ENCODE results near the gene MRFAP1.
"Not testable (repeated sequence)": the region's sequence is repeated elsewhere in the genome, so short reads cannot be mapped to it uniquely, and the experiment has no call there.

Gene MRFAP1

GRCh38 chr4:6621556-6621927 is 18.9 kb upstream of the MRFAP1 start:
- Histone ChIP-seq H3K36me3 (ENCODE audit: control insufficient read depth, insufficient read depth, low read length) (no peaks in the 10 kb centered on the region), H3K79me2 (ENCODE audit: control insufficient read depth, insufficient read depth, low read length) (no peaks in the 10 kb centered on the region), H3K4ac (ENCODE audit: low read depth, low read length) (no peak overlapping the region), H3K4me1 (ENCODE audit: control insufficient read depth, low read depth, low read length) (no peaks in the 10 kb centered on the region), H3K4me3 (ENCODE audit: low read length) (no peak overlapping the region), H2BK5ac (ENCODE audit: low read length) (no peak overlapping the region), H3K27me3 (ENCODE audit: insufficient read depth, low read length, poor library complexity) (no peaks in the 10 kb centered on the region), H3K27ac (ENCODE audit: low read depth, low read length) (no peak overlapping the region), H3K79me1 (ENCODE audit: low read length) (no peaks in the 10 kb centered on the region), H3K23ac (ENCODE audit: low read length) (no peak overlapping the region), H4K5ac (ENCODE audit: low read length) (no peak overlapping the region), H2BK15ac (replicated peaks; ENCODE audit: low read depth) (no peak overlapping the region), H4K8ac (ENCODE audit: low read depth, low read length) (no peak overlapping the region), H2BK120ac (ENCODE audit: low read depth, low read length) (no peak overlapping the region), H3K9ac (ENCODE audit: low read length) (no peak overlapping the region), H3K18ac (ENCODE audit: low read length) (no peak overlapping the region), H3K4me2 (ENCODE audit: low read length) (no peak overlapping the region), H2AK5ac (ENCODE audit: low read length) (no peak overlapping the region), H3K56ac (ENCODE audit: low read length) (no peak overlapping the region)
- no CpG with 5 or more reads among the region's 13 CpGs for WGBS (ENCODE audit: extremely low coverage, insufficient coverage, low lambda C conversion rate)
- no peak for DNase-seq

GRCh38 chr4:6622744-6623143 is 17.7 kb upstream of the MRFAP1 start:
- no peak overlapping the region for H2BK15ac ChIP-seq (replicated peaks; ENCODE audit: low read depth)
- no peaks in the 10 kb centered on the region for H3K4me1 ChIP-seq (ENCODE audit: control insufficient read depth, low read depth, low read length)
- WGBS (ENCODE audit: extremely low coverage, insufficient coverage, low lambda C conversion rate) = no CpG with 5 or more reads among the region's 2 CpGs

GRCh38 chr4:6625256-6625655 is 15.2 kb upstream of the MRFAP1 start:
- no peak overlapping the region for H3K56ac ChIP-seq (ENCODE audit: low read length)
- no peak overlapping the region for H3K4me3 ChIP-seq (ENCODE audit: low read length)
- H2AK5ac ChIP-seq (ENCODE audit: low read length) = no peak overlapping the region
- H3K4me1 ChIP-seq (ENCODE audit: control insufficient read depth, low read depth, low read length) = no peaks in the 10 kb centered on the region
- H3K23ac ChIP-seq (ENCODE audit: low read length) = no peak overlapping the region
- H3K27ac ChIP-seq (ENCODE audit: low read depth, low read length) = no peak overlapping the region
- no peak overlapping the region for H2BK15ac ChIP-seq (replicated peaks; ENCODE audit: low read depth)
- H3K79me2 ChIP-seq (ENCODE audit: control insufficient read depth, insufficient read depth, low read length) = no peaks in the 10 kb centered on the region
- no peak overlapping the region for H3K9ac ChIP-seq (ENCODE audit: low read length)
- no peaks in the 10 kb centered on the region for H3K79me1 ChIP-seq (ENCODE audit: low read length)
- DNase-seq = no peak
- WGBS (ENCODE audit: extremely low coverage, insufficient coverage, low lambda C conversion rate) = no CpG with 5 or more reads among the region's 9 CpGs
- H2BK120ac ChIP-seq (ENCODE audit: low read depth, low read length) = no peak overlapping the region
- H4K5ac ChIP-seq (ENCODE audit: low read length) = no peak overlapping the region
- no peak overlapping the region for H2BK5ac ChIP-seq (ENCODE audit: low read length)
- H4K8ac ChIP-seq (ENCODE audit: low read depth, low read length) = no peak overlapping the region
- no peaks in the 10 kb centered on the region for H3K27me3 ChIP-seq (ENCODE audit: insufficient read depth, low read length, poor library complexity)
- no peak overlapping the region for H3K4me2 ChIP-seq (ENCODE audit: low read length)
- no peak overlapping the region for H3K4ac ChIP-seq (ENCODE audit: low read depth, low read length)
- no peaks in the 10 kb centered on the region for H3K36me3 ChIP-seq (ENCODE audit: control insufficient read depth, insufficient read depth, low read length)
- no peak overlapping the region for H3K18ac ChIP-seq (ENCODE audit: low read length)

More at GRCh38 chr4:6622744-6623143, 17.7 kb upstream of the MRFAP1 start:
- Histone ChIP-seq H3K23ac (ENCODE audit: low read length) (no peak overlapping the region), H3K36me3 (ENCODE audit: control insufficient read depth, insufficient read depth, low read length) (no peaks in the 10 kb centered on the region), H3K27me3 (ENCODE audit: insufficient read depth, low read length, poor library complexity) (no peaks in the 10 kb centered on the region), H4K5ac (ENCODE audit: low read length) (no peak overlapping the region), H3K18ac (ENCODE audit: low read length) (no peak overlapping the region), H2BK5ac (ENCODE audit: low read length) (no peak overlapping the region), H3K79me2 (ENCODE audit: control insufficient read depth, insufficient read depth, low read length) (no peaks in the 10 kb centered on the region), H3K9ac (ENCODE audit: low read length) (no peak overlapping the region), H3K4me2 (ENCODE audit: low read length) (no peak overlapping the region), H3K27ac (ENCODE audit: low read depth, low read length) (no peak overlapping the region), H3K4me3 (ENCODE audit: low read length) (no peak overlapping the region), H3K4ac (ENCODE audit: low read depth, low read length) (no peak overlapping the region), H2BK120ac (ENCODE audit: low read depth, low read length) (no peak overlapping the region), H2AK5ac (ENCODE audit: low read length) (no peak overlapping the region), H3K56ac (ENCODE audit: low read length) (no peak overlapping the region), H3K79me1 (ENCODE audit: low read length) (no peaks in the 10 kb centered on the region), H4K8ac (ENCODE audit: low read depth, low read length) (no peak overlapping the region)
- no peak for DNase-seq

- Histone ChIP-seq H2BK5ac (ENCODE audit: low read length) (no peak overlapping the region), H4K8ac (ENCODE audit: low read depth, low read length) (no peak overlapping the region), H3K36me3 (ENCODE audit: control insufficient read depth, insufficient read depth, low read length) (no peaks in the 10 kb centered on the region), H3K27me3 (ENCODE audit: insufficient read depth, low read length, poor library complexity) (no peaks in the 10 kb centered on the region), H3K79me2 (ENCODE audit: control insufficient read depth, insufficient read depth, low read length) (no peaks in the 10 kb centered on the region), H3K4me1 (ENCODE audit: control insufficient read depth, low read depth, low read length) (no peaks in the 10 kb centered on the region), H3K4me2 (ENCODE audit: low read length) (no peak overlapping the region), H3K27ac (ENCODE audit: low read depth, low read length) (no peak overlapping the region), H2BK120ac (ENCODE audit: low read depth, low read length) (no peak overlapping the region), H3K56ac (ENCODE audit: low read length) (no peak overlapping the region), H3K18ac (ENCODE audit: low read length) (no peak overlapping the region), H4K5ac (ENCODE audit: low read length) (no peak overlapping the region), H2BK15ac (replicated peaks; ENCODE audit: low read depth) (no peak overlapping the region), H3K23ac (ENCODE audit: low read length) (no peak overlapping the region), H3K4me3 (ENCODE audit: low read length) (no peak overlapping the region), H3K79me1 (ENCODE audit: low read length) (no peaks in the 10 kb centered on the region), H2AK5ac (ENCODE audit: low read length) (no peak overlapping the region), H3K4ac (ENCODE audit: low read depth, low read length) (no peak overlapping the region), H3K9ac (ENCODE audit: low read length) (no peak overlapping the region)
- DNase-seq = no peak
- no CpG with 5 or more reads among the region's 11 CpGs for WGBS (ENCODE audit: extremely low coverage, insufficient coverage, low lambda C conversion rate)
Measured at GRCh38 chr4:6626066-6626465, 14.4 kb upstream of the MRFAP1 start.

GRCh38 chr4:6627832-6628231 is 12.7 kb upstream of the MRFAP1 start:
- Histone ChIP-seq H4K5ac (ENCODE audit: low read length) (no peak overlapping the region), H3K56ac (ENCODE audit: low read length) (no peak overlapping the region), H2BK120ac (ENCODE audit: low read depth, low read length) (no peak overlapping the region), H2AK5ac (ENCODE audit: low read length) (no peak overlapping the region), H3K4me3 (ENCODE audit: low read length) (no peak overlapping the region), H3K36me3 (ENCODE audit: control insufficient read depth, insufficient read depth, low read length) (no peaks in the 10 kb centered on the region), H3K27me3 (ENCODE audit: insufficient read depth, low read length, poor library complexity) (no peaks in the 10 kb centered on the region), H3K27ac (ENCODE audit: low read depth, low read length) (no peak overlapping the region), H4K8ac (ENCODE audit: low read depth, low read length) (no peak overlapping the region), H2BK5ac (ENCODE audit: low read length) (no peak overlapping the region), H3K4ac (ENCODE audit: low read depth, low read length) (no peak overlapping the region), H3K4me1 (ENCODE audit: control insufficient read depth, low read depth, low read length) (no peaks in the 10 kb centered on the region), H3K79me2 (ENCODE audit: control insufficient read depth, insufficient read depth, low read length) (no peaks in the 10 kb centered on the region), H3K23ac (ENCODE audit: low read length) (no peak overlapping the region), H3K79me1 (ENCODE audit: low read length) (no peaks in the 10 kb centered on the region), H3K18ac (ENCODE audit: low read length) (no peak overlapping the region), H2BK15ac (replicated peaks; ENCODE audit: low read depth) (no peak overlapping the region), H3K9ac (ENCODE audit: low read length) (no peak overlapping the region), H3K4me2 (ENCODE audit: low read length) (no peak overlapping the region)
- DNase-seq = no peak
- whole genome bisulfite sequencing (ENCODE audit: extremely low coverage, insufficient coverage, low lambda C conversion rate) = no CpG with 5 or more reads among the region's 3 CpGs

GRCh38 chr4:6628484-6628883 is 12.0 kb upstream of the MRFAP1 start:
- DNase-seq; H3K27me3 ChIP-seq (ENCODE audit: insufficient read depth, low read length, poor library complexity); H3K27ac ChIP-seq (ENCODE audit: low read depth, low read length); H2BK15ac ChIP-seq (replicated peaks; ENCODE audit: low read depth); H3K56ac ChIP-seq (ENCODE audit: low read length); H3K36me3 ChIP-seq (ENCODE audit: control insufficient read depth, insufficient read depth, low read length); H3K23ac ChIP-seq (ENCODE audit: low read length); H3K18ac ChIP-seq (ENCODE audit: low read length); H3K79me1 ChIP-seq (ENCODE audit: low read length); H3K4ac ChIP-seq (ENCODE audit: low read depth, low read length); H2BK5ac ChIP-seq (ENCODE audit: low read length); H4K5ac ChIP-seq (ENCODE audit: low read length); H3K9ac ChIP-seq (ENCODE audit: low read length); H3K79me2 ChIP-seq (ENCODE audit: control insufficient read depth, insufficient read depth, low read length); H3K4me1 ChIP-seq (ENCODE audit: control insufficient read depth, low read depth, low read length); H3K4me3 ChIP-seq (ENCODE audit: low read length); H2AK5ac ChIP-seq (ENCODE audit: low read length); H4K8ac ChIP-seq (ENCODE audit: low read depth, low read length); H3K4me2 ChIP-seq (ENCODE audit: low read length); H2BK120ac ChIP-seq (ENCODE audit: low read depth, low read length): not testable (repeated sequence)
- WGBS (ENCODE audit: extremely low coverage, insufficient coverage, low lambda C conversion rate) = no CpG with 5 or more reads among the region's 1 CpG
